Frontal cortex (tissue), 4 donors: ENCODE measurements around the gene LTBP2. TPM values are rescaled to one million over a fixed set of nuclear protein-coding genes. Genes with fewer than 3 reads are reported as not detected.
A peak's percentile ranks its signal among the peaks of the same experiment; 100 is the strongest.

Experiments used
- DNase-seq, 2 donors: peaks; one replicate each; pipeline ENCODE4 v3.0.0; 2012; ENCODE audit warnings: low spot score in 2 of 2
- FAIRE-seq: peaks from 2 replicates; lab custom pipeline; 2012; peaks lifted over from hg19 to GRCh38; lab: Jason Lieb, UNC
- total RNA-seq: library from RNA; depleted of rRNA; stranded (reverse); fragments of >200 nt; gene quantifications from one replicate; pipeline ENCODE4 v1.2.3, GENCODE V29; 2014
- donor health status: control.
- donor health status: control.
- donor health status: control.

LTBP2 gene
- total RNA-seq = 1.2 TPM

- no peak for FAIRE-seq
- DNase-seq = peak in 1 of 2 donors; percentile 29
Observed at GRCh38 chr14:74611650-74612349, at the start of gene LTBP2. Gene LTBP2, minus strand, starts transcription at chr14:74612237. Its CDS starts 293 bp downstream, at chr14:74611944.

GRCh38 chr14:74660863-74661262 is 48.8 kb upstream of the LTBP2 start:
- FAIRE-seq (no peak), DNase-seq (no peak)

- FAIRE-seq = no peak
- no peak for DNase-seq
Observed at GRCh38 chr14:74660167-74660566, 48.1 kb upstream of the LTBP2 start.

GRCh38 chr14:74658535-74659131 is 46.6 kb upstream of the LTBP2 start:
- no peak for FAIRE-seq
- no peak for DNase-seq

GRCh38 chr14:74656964-74657363 is 44.9 kb upstream of the LTBP2 start:
- FAIRE-seq (no peak), DNase-seq (no peak)

GRCh38 chr14:74655599-74656395 is 43.8 kb upstream of the LTBP2 start:
- no peak for FAIRE-seq
- DNase-seq = no peak

GRCh38 chr14:74654931-74655330 is 42.9 kb upstream of the LTBP2 start:
- FAIRE-seq = no peak
- no peak for DNase-seq

- DNase-seq = peak in 1 of 2 donors; percentile 15
- FAIRE-seq = no peak
Observed at GRCh38 chr14:74653386-74654138, 41.5 kb upstream of the LTBP2 start.

- FAIRE-seq = no peak
- no peak for DNase-seq
Observed at GRCh38 chr14:74652541-74652940, 40.5 kb upstream of the LTBP2 start.

- DNase-seq (no peak), FAIRE-seq (no peak)
Observed at GRCh38 chr14:74650927-74651686, 39.1 kb upstream of the LTBP2 start.

- DNase-seq (no peak), FAIRE-seq (no peak)
Observed at GRCh38 chr14:74649673-74650072, 37.6 kb upstream of the LTBP2 start.

- FAIRE-seq (no peak), DNase-seq (no peak)
Observed at GRCh38 chr14:74649167-74649566, 37.1 kb upstream of the LTBP2 start.

- DNase-seq (no peak), FAIRE-seq (no peak)
Observed at GRCh38 chr14:74648601-74649000, 36.6 kb upstream of the LTBP2 start.

- FAIRE-seq (no peak), DNase-seq (no peak)
Observed at GRCh38 chr14:74647678-74648461, 35.8 kb upstream of the LTBP2 start.

- no peak for FAIRE-seq
Observed at GRCh38 chr14:74647061-74647677, 35.1 kb upstream of the LTBP2 start.

GRCh38 chr14:74645756-74646470 is 33.9 kb upstream of the LTBP2 start:
- FAIRE-seq = no peak
- no peak for DNase-seq

More at GRCh38 chr14:74647061-74647677, 35.1 kb upstream of the LTBP2 start:
- DNase-seq = no peak

- FAIRE-seq = no peak
- no peak for DNase-seq
Observed at GRCh38 chr14:74645244-74645643, 33.2 kb upstream of the LTBP2 start.
